Neural cell (in vitro differentiated cells): ENCODE results near the gene DCP1A. TPM values are rescaled to one million over a fixed set of nuclear protein-coding genes. Genes with fewer than 3 reads are reported as not detected.

Experiments used
- H2AFZ ChIP-seq: fragments of 200-600, 300-800 bp; sonication (generic), shearing (Covaris generic); 2 replicates; pipeline ENCODE4 v1.6.0; 2014; ENCODE audit warnings: low read depth, mild to moderate bottlenecking, antibody characterized with exemption, low read length, moderate library complexity
- H3F3A ChIP-seq: fragments of 200-600 bp; shearing (Covaris generic); 2 replicates; pipeline ENCODE4 v1.6.1; 2016; ENCODE audit warnings: mild to moderate bottlenecking, moderate library complexity, mixed read lengths, antibody characterized with exemption, low read length; ENCODE audit not compliant: insufficient read depth, poor library complexity, severe bottlenecking
- H3K27ac ChIP-seq: fragments of 200-600, 300-800 bp; sonication (generic), shearing (Covaris generic); 2 replicates; pipeline ENCODE4 v1.5.1; 2014; ENCODE audit warnings: mild to moderate bottlenecking, low read length, moderate library complexity
- H3K27me3 ChIP-seq: fragments of 300-800, 200-600 bp; sonication (generic), shearing (Covaris generic); 2 replicates; pipeline ENCODE4 v1.6.0; 2014; ENCODE audit warnings: mild to moderate bottlenecking, low read depth, low read length, moderate library complexity; ENCODE audit not compliant: insufficient read depth
- H3K36me3 ChIP-seq: fragments of 300-800, 200-600 bp; sonication (generic), shearing (Covaris generic); 2 replicates; pipeline ENCODE4 v1.5.1; 2014; ENCODE audit warnings: mild to moderate bottlenecking, antibody characterized with exemption, low read length, moderate library complexity; ENCODE audit not compliant: insufficient read depth
- H3K4me2 ChIP-seq: fragments of 300-800, 200-600 bp; sonication (generic), shearing (Covaris generic); 2 replicates; pipeline ENCODE4 v1.6.0; 2014; ENCODE audit warnings: mild to moderate bottlenecking, low read length
- H3K4me3 ChIP-seq: fragments of 300-800, 200-600 bp; sonication (generic), shearing (Covaris generic); 2 replicates; pipeline ENCODE4 v1.5.1; 2014; ENCODE audit warnings: mild to moderate bottlenecking, low read length, moderate library complexity
- H3K79me2 ChIP-seq: fragments of 200-600 bp; shearing (Covaris generic); replicated peaks from 2 replicates; pipeline ENCODE4 v1.6.0; 2014; ENCODE audit warnings: mild to moderate bottlenecking, low read length, moderate library complexity; ENCODE audit not compliant: insufficient read depth
- H3K9ac ChIP-seq: fragments of 300-800, 200-600 bp; sonication (generic), shearing (Covaris generic); 2 replicates; pipeline ENCODE4 v1.6.1; 2016; ENCODE audit warnings: mild to moderate bottlenecking, low read length, mixed read lengths
- H3K9me2 ChIP-seq: fragments of 200-600 bp; shearing (Covaris generic); 2 replicates; pipeline ENCODE4 v1.6.1; 2016; ENCODE audit warnings: mild to moderate bottlenecking, low read length, mixed read lengths; ENCODE audit not compliant: insufficient read depth
- H3K9me3 ChIP-seq: fragments of 200-600, 300-800 bp; sonication (generic), shearing (Covaris generic); 2 replicates; pipeline ENCODE4 v1.6.1; 2016; ENCODE audit warnings: mild to moderate bottlenecking, mixed run types, low read length, moderate library complexity, mixed read lengths
- H4K20me1 ChIP-seq: fragments of 200-600 bp; shearing (Covaris generic); 2 replicates; pipeline ENCODE4 v1.6.1; 2016; ENCODE audit warnings: mild to moderate bottlenecking, mixed run types; ENCODE audit not compliant: insufficient read depth
- EP300 ChIP-seq: fragments of 450-650 bp; conservative IDR thresholded peaks from 2 replicates; pipeline ENCODE4 v1.6.1; 2014; ENCODE audit warnings: antibody characterized with exemption, mild to moderate bottlenecking, moderate library complexity; ENCODE audit not compliant: poor library complexity, severe bottlenecking
- MXI1 ChIP-seq: fragments of 450-650 bp; conservative IDR thresholded peaks from 2 replicates; pipeline ENCODE4 v1.6.1; 2014; ENCODE audit warnings: antibody characterized with exemption, mild to moderate bottlenecking; ENCODE audit not compliant: poor library complexity, severe bottlenecking
- POLR2AphosphoS5 ChIP-seq: IDR thresholded peaks from 2 replicates; pipeline ENCODE4 v1.6.1; 2012
- SMC3 ChIP-seq: fragments of 450-650 bp; conservative IDR thresholded peaks from 2 replicates; pipeline ENCODE4 v1.6.1; 2014; ENCODE audit warnings: antibody characterized with exemption, mild to moderate bottlenecking, moderate library complexity; ENCODE audit not compliant: poor library complexity
- TAF1 ChIP-seq: IDR thresholded peaks from 2 replicates; pipeline ENCODE4 v1.6.1; 2012; ENCODE audit warnings: low read depth
- polyA plus RNA-seq: library from polyadenylated mRNA; depleted of rRNA; stranded (reverse); fragments of >200 nt; gene quantifications from 2 replicates; pipeline ENCODE4 v1.2.3, GENCODE V29; 2014
- TF ChIP-seq, protein P1 (sequence below): fragments of 450-650 bp; IDR thresholded peaks from 2 replicates; pipeline ENCODE4 v1.5.1; 2014; ENCODE audit warnings: antibody characterized with exemption, mild to moderate bottlenecking, moderate library complexity; ENCODE audit not compliant: poor library complexity, severe bottlenecking
- TF ChIP-seq, protein P2 (sequence below): IDR thresholded peaks from 2 replicates; pipeline ENCODE4 v1.6.1; 2012; ENCODE audit warnings: borderline replicate concordance

The DCP1A gene
- polyA plus RNA-seq, 1 donor from 2014 or later, result 12.5 TPM

DNA sequence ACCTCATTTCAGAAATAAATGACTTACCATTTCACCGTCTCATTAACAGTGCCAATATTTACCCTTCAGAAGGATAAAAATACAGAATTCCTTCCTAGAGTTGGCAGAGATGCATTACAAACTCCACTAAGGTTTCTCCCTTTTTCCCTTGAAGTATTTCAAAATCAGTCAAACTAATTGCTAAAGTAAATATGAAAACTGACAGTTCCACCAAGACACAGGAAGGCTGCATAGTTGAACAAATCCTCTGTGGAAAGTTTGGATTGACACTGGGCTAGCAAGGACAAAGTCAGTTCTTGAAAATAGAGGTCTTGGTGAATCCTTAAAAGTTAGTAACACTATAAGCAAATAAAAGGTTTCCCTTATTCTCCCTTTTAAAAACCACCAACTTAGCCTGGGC lies 34.5 kb downstream of the DCP1A start:
- H3F3A ChIP-seq, result no peaks in the 10 kb centered on the region
- no peaks in the 10 kb centered on the region for H3K79me2 ChIP-seq
- TF ChIP-seq TAF1 (no peak), MXI1 (no peak)
- H3K36me3 ChIP-seq, result no peaks in the 10 kb centered on the region
- H3K27ac ChIP-seq, result no peak overlapping the region
- no peak overlapping the region for H2AFZ ChIP-seq
- H3K4me2 ChIP-seq, result no peak overlapping the region
- no peaks in the 10 kb centered on the region for H3K9me3 ChIP-seq
- H4K20me1 ChIP-seq, result no peaks in the 10 kb centered on the region
- no peak overlapping the region for H3K9ac ChIP-seq
- H3K9me2 ChIP-seq, result no peaks in the 10 kb centered on the region
- no peaks in the 10 kb centered on the region for H3K27me3 ChIP-seq
- H3K4me3 ChIP-seq, result no peak overlapping the region

DNA sequence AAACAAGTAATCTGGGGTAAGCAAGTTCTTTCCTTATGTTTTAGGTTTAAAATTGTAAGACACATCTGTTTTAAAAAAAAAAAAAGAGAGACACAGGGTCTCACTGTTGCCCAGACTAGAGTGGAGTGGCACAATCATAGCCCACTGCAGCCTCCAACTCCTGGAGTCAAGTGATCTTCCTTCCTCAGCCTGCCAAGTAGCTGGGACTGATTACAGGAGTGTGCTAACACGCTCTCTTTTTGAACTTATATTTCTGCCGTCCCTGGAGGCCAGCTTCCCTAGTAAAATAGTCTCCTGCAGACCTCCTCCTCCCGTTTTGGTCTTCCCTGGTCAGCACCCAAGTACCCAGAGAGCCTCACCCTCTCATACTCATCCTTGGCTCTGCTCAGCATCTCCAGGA lies 35.5 kb downstream of the DCP1A start:
- Histone ChIP-seq H3K9ac (no peak overlapping the region), H3F3A (no peaks in the 10 kb centered on the region), H3K27ac (no peak overlapping the region), H4K20me1 (no peaks in the 10 kb centered on the region), H3K9me3 (no peaks in the 10 kb centered on the region), H3K4me3 (no peak overlapping the region), H3K36me3 (peaks cover 3% of the 10 kb centered on the region), H3K79me2 (no peaks in the 10 kb centered on the region), H2AFZ (no peak overlapping the region), H3K9me2 (no peaks in the 10 kb centered on the region), H3K4me2 (no peak overlapping the region), H3K27me3 (no peaks in the 10 kb centered on the region)
- TF ChIP-seq, protein P1, sequence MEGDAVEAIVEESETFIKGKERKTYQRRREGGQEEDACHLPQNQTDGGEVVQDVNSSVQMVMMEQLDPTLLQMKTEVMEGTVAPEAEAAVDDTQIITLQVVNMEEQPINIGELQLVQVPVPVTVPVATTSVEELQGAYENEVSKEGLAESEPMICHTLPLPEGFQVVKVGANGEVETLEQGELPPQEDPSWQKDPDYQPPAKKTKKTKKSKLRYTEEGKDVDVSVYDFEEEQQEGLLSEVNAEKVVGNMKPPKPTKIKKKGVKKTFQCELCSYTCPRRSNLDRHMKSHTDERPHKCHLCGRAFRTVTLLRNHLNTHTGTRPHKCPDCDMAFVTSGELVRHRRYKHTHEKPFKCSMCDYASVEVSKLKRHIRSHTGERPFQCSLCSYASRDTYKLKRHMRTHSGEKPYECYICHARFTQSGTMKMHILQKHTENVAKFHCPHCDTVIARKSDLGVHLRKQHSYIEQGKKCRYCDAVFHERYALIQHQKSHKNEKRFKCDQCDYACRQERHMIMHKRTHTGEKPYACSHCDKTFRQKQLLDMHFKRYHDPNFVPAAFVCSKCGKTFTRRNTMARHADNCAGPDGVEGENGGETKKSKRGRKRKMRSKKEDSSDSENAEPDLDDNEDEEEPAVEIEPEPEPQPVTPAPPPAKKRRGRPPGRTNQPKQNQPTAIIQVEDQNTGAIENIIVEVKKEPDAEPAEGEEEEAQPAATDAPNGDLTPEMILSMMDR, result no peak
- TF ChIP-seq EP300, result no peak
- no peak for TF ChIP-seq SMC3
- TF ChIP-seq POLR2AphosphoS5, result no peak
- TF ChIP-seq, protein P2, sequence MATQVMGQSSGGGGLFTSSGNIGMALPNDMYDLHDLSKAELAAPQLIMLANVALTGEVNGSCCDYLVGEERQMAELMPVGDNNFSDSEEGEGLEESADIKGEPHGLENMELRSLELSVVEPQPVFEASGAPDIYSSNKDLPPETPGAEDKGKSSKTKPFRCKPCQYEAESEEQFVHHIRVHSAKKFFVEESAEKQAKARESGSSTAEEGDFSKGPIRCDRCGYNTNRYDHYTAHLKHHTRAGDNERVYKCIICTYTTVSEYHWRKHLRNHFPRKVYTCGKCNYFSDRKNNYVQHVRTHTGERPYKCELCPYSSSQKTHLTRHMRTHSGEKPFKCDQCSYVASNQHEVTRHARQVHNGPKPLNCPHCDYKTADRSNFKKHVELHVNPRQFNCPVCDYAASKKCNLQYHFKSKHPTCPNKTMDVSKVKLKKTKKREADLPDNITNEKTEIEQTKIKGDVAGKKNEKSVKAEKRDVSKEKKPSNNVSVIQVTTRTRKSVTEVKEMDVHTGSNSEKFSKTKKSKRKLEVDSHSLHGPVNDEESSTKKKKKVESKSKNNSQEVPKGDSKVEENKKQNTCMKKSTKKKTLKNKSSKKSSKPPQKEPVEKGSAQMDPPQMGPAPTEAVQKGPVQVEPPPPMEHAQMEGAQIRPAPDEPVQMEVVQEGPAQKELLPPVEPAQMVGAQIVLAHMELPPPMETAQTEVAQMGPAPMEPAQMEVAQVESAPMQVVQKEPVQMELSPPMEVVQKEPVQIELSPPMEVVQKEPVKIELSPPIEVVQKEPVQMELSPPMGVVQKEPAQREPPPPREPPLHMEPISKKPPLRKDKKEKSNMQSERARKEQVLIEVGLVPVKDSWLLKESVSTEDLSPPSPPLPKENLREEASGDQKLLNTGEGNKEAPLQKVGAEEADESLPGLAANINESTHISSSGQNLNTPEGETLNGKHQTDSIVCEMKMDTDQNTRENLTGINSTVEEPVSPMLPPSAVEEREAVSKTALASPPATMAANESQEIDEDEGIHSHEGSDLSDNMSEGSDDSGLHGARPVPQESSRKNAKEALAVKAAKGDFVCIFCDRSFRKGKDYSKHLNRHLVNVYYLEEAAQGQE, result no peak

DNA sequence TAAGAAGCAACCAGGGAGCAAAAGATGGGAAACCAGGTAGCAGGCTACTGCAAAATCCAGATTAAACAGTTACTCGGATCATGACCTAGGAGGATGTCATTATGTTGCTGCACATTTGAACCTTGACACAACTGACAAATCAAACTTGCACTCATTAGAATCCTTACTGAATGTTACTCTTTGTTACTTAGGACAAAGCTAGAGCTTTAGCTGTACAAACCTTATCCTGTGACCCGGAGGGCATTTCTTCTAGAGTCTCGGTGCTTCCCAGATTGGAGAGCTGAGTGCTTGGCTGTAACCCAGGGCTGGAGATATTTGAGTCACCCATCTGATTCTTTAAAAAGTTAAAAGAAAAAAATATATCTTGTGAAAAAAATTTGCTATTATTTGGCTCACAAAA lies 43.4 kb downstream of the DCP1A start:
- Histone ChIP-seq H3K27ac (no peak overlapping the region), H4K20me1 (no peaks in the 10 kb centered on the region), H3K4me2 (no peak overlapping the region), H3K4me3 (no peak overlapping the region), H3K9me3 (no peaks in the 10 kb centered on the region), H3F3A (no peaks in the 10 kb centered on the region), H3K9me2 (no peaks in the 10 kb centered on the region), H3K79me2 (no peaks in the 10 kb centered on the region), H3K9ac (no peak overlapping the region), H3K27me3 (no peaks in the 10 kb centered on the region), H3K36me3 (peaks cover 3% of the 10 kb centered on the region), H2AFZ (no peak overlapping the region)
- TF ChIP-seq, protein P1, result no peak
- TF ChIP-seq MXI1, result no peak
- TF ChIP-seq, protein P2, result no peak
